NCI-H82 (cell line): ENCODE data around the gene CBLN3.
A peak's percentile ranks its signal among the peaks of the same experiment; 100 is the strongest.
"Not testable (repeated sequence)": the region's sequence is repeated elsewhere in the genome, so short reads cannot be mapped to it uniquely, and the experiment has no call there.

Source experiments
- DNase-seq: peaks from one replicate; lab custom pipeline; 2025; lab: John Stamatoyannopoulos, UW

CBLN3 gene

DNA sequence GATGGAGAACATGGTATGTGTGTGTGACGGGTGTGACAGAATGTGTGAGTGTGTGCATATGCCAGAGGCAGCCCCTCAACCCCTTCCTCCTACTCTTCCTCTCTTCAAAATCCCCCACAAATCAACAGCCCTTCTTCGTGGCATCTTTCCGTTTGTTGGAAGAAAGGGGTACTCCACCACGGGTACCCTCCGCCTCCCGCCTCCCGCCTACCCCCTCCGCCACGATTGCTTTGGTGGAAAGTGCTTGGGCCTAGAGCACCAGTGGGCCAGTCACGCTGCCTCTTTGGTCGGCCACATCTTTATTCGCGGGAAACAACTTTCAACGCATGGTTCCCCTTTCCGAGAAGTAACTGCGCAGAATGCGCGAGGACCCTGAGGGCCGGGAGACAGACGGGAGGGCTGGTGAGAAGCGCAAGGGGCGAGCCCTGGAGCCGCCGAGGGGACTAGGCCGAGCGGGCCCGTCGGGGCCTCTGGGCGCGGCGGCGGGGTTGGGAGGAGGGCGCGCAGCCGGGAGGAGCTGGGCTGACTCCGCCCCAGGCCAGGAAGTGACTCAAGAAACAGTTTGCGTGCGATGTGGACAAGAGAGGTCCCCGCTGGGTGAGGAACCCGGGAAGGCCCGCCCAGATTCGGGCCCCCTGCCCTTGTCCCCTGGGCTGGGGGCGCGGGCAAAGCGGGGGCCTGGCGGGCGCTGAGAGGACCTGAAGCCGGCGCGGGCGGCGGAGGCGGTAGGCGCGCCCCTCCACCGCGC, at the start of gene CBLN3, which contains the start of gene KHNYN:
Gene CBLN3 (minus strand): TSS at position 274 of the 748 bp plus-strand sequence. CDS start 614 bp downstream, outside the sequence.
Gene KHNYN (plus strand): TSS at position 560 of the 748 bp plus-strand sequence. CDS start 777 bp downstream, outside the sequence.
- peak; percentile 87 for DNase-seq

DNA sequence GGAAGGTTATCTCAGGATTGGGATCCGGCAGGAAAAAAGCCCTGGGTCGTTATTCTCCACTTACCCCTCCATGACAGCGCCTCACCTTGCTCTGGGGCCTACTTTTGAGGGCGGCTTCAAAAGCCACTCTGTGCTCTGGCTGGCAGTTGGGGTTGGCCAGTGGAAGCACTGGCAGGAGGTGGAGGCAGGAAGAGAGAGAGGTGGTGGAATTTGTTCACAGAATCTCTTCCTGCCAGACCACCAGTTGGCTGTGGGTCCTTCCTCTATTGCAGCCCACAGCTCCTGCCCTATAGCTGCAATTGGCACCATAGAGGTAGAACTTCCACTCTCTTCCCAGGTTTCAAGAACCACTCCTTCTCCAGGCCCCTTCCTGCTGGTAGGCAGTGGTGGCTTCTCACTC, 45.8 kb upstream of the CBLN3 start:
- DNase-seq: no peak

GRCh38 chr14:24473211-24473610, 43.7 kb upstream of the CBLN3 start:
- DNase-seq: no peak

DNA sequence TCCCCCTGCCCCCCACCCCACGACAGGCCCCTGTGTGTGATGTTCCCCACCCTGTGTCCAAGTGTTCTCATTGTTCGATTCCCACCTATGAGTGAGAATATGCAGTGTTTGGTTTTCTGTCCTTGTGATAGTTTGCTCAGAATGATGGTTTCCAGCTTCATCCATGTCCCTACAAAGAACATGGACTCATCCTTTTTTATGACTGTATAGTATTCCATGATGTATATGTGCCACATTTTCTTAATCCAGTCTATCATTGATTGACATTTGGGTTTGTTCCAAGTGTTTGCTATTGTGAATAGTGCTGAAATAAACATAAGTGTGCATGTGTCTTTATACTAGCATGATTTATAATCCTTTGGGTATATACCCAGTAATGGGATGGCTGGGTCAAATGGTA, 41.0 kb upstream of the CBLN3 start:
- not testable (repeated sequence) for DNase-seq

DNA sequence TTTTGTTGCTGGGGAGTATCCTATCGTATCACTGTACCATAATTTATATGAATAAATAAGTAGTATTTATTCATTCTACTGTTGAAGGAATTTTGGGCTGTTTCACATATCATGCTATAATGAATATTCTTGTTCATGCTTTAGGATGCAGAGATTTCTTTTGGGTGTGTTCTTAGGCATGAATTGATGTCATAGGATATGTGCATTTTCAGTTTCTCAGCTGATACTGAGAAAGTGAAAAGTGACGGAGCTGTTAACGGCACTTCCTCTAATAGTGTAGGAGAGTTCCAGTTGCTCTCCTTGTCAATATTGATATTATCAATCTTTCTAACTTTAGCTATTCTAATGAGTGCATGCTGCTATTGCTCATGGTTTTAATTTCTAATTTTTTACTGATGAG, 36.3 kb upstream of the CBLN3 start:
- no peak for DNase-seq

- DNase-seq: no peak
Measured at GRCh38 chr14:24465368-24465767, 35.9 kb upstream of the CBLN3 start.

GRCh38 chr14:24463884-24464785, 34.7 kb upstream of the CBLN3 start:
- DNase-seq: no peak

DNA sequence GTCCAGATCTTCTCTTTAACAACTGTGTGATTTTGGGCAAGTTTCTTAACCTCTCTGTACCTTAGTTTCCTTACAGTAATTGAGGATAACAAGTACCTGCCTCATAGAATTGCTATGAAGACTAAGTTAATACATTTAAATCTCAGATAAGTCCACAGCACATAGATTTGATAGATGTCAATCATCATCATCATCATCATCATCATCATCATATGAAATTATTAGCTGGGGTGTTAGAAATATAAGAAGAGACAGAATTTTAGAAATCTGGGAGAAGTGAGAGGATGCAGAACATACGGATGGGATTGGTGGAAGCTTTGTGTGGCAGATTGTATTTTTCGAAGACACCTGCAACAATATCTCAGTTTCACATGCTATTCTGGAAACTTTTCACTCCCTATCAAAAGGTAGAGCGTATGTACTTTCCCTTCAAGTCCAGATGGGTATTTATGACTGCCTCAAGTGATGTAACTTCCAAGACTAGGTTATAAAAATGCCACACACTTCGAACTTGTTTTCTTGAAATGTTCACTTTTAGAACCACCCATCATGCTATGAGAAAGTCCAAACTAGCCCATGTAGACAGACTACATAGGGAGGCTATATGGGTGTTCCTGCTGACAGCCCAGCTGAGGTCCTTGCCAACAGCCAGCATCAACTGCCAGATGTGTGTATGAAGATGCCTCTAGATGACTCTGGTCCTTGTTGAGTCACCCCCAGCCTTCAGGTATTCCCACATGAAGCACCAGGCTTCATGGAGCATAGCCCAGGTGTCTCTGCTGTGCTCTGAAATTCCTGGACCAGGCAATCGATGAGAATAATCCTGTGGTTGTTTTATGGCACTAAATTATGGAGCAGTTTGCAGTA, 33.8 kb upstream of the CBLN3 start:
- no peak for DNase-seq

DNA sequence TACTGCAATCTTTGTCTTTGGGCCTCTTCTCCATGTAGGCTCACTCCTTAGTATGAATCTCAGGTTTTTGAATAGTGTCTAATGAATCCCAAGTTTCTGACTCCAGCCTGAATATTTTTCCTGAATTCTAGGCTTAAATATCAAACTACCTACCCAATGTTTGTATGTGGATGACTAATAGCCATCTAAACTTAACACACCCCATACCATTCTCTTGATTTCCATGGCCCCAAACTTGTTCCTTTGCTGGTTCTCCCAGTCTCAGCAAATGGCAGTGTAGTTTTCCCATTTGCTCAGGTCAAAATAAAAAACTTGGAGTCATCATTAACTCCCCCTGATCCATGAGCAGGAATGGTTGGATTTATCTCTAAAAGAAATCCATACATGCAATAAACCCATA, 31.9 kb upstream of the CBLN3 start:
- DNase-seq: no peak

GRCh38 chr14:24459331-24459730, 29.9 kb upstream of the CBLN3 start:
- DNase-seq: no peak

DNA sequence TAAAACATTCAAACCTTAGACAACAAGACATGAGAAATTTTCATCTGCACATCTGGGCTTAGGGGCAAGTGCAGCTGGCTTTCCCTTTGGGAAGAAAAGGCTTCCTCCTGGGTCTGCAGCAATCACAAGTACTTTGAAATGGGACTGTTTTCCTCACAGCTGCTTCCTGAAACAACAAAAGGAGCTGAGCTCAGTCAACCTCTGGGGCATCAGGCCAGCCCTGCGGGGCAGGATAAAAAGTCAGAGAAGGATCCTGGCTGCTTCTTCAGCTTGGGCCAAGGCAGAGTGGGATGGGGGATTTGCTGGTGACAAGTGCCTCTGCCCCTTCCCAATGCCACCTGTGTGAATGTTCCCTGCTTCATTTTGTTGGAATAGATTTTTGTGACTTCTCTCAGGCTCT, 29.3 kb upstream of the CBLN3 start:
- DNase-seq: no peak

DNA sequence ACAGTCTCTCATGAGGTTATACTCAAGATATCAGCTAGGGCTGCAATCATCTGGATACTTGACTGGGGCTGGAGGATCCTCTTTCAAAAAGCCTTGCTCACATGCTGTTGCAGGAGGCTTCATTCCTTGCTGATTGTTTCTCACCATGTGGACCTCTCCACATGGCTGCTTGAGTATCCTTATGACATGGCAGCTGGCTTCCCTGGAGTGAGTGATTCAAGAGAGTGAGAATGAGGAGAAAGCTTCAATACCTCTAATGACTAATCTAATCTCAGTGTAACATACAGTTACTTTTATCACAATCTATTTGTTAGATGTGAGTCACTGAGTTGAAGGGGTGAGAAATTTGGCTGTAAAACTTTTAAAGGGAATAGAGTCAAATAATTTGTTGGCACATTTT, 27.5 kb upstream of the CBLN3 start:
- no peak for DNase-seq

DNA sequence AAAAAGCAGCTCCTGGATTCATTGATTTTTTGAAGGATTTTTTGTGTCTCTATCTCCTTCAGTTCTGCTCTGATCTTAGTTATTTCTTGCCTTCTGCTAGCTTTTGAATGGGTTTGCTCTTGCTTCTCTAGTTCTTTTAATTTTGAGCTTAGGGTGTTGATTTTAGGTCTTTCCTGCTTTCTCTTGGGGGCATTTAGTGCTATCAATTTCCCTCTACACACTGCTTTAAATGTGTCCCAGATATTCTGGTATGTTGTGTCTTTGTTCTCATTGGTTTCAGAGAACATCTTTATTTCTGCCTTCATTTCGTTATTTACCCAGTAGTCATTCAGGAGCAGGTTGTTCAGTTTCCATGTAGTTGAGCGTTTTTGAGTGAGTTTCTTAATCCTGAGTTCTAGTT, 21.4 kb upstream of the CBLN3 start:
- not testable (repeated sequence) for DNase-seq

- no peak for DNase-seq
Measured at GRCh38 chr14:24443053-24443665, 13.7 kb upstream of the CBLN3 start.

GRCh38 chr14:24442240-24443052, 13.0 kb upstream of the CBLN3 start, which contains the start of gene SDR39U1:
Gene SDR39U1, minus strand, starts transcription at chr14:24442776. Its CDS starts 7 bp downstream, at chr14:24442769.
- peak; percentile 99 for DNase-seq

- peak; percentile 80 for DNase-seq
Measured at GRCh38 chr14:24441904-24442239, 12.4 kb upstream of the CBLN3 start.

- DNase-seq: no peak
Measured at GRCh38 chr14:24441485-24441884, 12.0 kb upstream of the CBLN3 start.

DNA sequence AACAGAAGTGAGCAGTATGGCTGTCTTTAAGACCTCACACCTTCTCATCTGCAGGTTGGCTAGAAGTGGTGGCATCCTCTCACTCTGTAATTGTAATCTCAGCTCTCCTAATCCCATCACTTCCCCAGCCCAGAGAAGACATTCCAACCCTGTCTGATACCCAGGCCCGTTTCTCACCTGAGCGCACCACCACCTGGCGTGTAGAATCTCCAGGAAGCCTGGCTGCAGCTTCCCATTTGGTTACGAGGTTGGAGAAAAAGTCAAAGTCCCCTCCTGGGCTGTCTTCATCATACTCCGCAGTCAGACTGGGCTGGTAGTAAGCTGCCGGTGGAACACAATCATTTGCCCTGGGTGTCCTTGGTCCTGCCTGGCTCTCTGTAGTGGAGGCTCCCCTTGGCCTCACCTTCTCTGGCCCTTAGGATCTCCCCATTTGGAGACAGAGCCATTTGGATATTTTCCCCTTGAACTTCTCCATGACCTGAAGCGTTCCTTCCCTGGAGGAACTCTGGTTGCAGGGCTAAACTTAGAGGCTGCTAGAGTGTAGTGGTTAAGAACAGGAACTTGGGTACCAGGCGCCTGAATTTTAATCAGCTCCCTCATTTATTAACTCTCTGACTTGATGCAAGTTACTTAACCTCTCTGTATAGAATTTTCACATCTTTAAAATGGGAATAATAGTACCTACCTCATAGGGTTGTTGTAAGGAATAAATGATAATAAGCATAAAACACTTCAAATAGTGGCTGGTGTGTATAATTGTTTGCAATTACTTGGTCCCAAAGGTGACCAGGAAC, 11.3 kb upstream of the CBLN3 start:
- no peak for DNase-seq

- peak; percentile 80 for DNase-seq
Measured at GRCh38 chr14:24439830-24440605, 10.6 kb upstream of the CBLN3 start.
